GM21447 (cell line): ENCODE measurements around the gene S100A13.
"Not testable (repeated sequence)": the region's sequence is repeated elsewhere in the genome, so short reads cannot be mapped to it uniquely, and the experiment has no call there.

ENCODE experiments used
- ATAC-seq: cut with Tn5 transposase; IDR thresholded peaks from one replicate; pipeline ENCODE4 v1.9.1; 2021; ENCODE audit not compliant: unreplicated experiment

Gene S100A13

DNA sequence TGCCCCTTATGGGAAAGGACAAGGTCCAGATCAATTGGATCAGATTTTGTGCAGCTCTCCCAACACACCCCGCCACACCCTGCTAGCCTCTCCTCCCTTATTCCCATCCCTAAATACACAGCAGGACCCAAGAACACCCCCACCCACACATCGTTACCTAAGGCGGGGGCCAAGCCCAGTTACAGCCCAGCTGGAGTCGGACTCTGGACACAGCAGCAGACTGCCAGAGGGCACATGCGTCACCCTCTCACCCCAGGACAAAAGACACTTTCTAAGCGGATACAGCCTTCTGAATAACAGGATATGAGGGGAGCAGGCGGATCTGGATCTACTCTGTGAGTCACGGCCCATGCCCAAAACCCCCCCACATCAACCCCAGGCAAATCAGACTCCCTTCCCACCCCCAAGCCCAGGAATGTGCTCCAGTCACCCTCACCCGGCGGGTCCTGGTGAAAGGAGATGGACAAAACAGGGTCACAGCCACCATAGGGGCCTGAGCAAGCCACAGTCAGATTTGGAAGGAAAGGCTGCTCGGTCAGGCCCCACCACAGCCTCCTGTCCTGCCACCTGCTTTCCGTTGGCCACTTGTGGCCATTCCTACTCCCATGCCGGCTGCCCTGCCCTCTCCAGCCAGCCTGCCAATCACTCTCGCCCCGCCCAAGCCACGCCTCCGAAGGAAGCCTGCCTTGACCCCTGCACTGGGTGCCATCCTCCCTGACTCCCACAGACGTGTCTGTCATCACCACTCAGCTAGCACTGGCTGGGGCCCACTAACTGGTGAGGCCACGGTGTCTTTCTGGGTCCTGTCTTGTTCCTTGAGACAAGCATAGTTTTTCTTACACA lies 18.3 kb downstream of the S100A13 start:
- ATAC-seq = no peak

GRCh38 chr1:153608089-153608682 lies 19.1 kb downstream of the S100A13 start:
- ATAC-seq = no peak

DNA sequence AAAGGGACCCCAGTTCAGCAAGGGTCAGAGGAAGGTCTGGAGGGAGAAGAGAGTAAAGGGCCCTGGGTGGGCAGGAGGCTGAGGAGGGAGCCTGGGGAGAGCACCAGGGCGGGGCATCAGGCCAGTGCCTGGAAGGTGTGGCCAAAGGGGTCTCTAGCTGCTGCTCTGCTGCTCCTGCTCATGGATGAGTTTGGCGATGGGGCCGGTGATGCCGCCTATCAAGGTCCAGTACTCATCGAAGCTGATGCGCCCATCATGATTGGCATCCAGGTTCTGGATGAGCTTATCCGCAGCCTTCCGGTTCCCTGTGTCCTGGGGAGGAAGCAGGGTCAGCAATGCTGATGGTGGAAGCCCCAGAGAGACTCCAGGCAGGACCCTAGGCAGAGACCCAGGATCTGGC lies 19.9 kb downstream of the S100A13 start:
- no peak for ATAC-seq

DNA sequence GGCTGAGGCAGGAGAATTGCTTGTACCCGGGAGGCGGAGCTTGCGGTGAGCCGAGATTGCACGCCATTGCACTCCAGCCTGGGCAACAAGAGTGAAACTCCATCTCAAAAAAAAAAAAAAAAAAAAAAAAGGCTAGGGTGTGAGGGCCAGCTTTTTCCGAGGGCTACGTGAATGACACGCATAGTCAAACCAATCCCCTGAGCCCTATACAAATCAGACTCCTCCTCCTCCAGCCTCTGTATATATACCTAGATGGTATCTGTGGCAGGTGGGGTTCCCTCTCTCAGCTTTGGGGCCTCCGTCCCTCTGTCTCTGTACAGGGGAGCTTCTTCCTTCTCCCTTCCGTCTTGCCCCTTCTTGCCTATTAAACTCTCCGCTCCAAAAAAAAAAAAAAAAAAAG lies 21.1 kb downstream of the S100A13 start:
- no peak for ATAC-seq

- no peak for ATAC-seq
Observed at GRCh38 chr1:153602749-153603148, 24.6 kb downstream of the S100A13 start.

DNA sequence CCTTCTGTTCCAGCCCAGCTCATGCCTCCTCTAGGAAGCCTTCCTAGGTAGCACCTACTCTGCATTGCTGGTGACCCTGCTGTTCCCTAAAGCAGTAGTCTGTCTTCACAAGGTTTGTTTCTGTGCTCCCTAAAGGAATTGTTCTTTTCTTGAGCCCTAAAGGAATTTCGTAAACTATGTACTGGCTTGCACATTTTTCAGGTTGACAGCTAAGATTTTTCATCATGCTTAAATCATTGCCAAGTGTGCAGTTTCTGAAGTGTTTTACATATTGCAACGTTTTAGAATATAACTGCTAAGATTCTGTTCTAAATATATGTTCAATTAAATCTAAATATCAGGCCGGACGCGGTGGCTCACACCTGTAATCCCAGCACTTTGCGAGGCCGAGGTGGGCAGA lies 27.5 kb downstream of the S100A13 start:
- ATAC-seq = no peak

GRCh38 chr1:153598309-153599172 lies 28.8 kb downstream of the S100A13 start:
- peak; percentile 99 for ATAC-seq

DNA sequence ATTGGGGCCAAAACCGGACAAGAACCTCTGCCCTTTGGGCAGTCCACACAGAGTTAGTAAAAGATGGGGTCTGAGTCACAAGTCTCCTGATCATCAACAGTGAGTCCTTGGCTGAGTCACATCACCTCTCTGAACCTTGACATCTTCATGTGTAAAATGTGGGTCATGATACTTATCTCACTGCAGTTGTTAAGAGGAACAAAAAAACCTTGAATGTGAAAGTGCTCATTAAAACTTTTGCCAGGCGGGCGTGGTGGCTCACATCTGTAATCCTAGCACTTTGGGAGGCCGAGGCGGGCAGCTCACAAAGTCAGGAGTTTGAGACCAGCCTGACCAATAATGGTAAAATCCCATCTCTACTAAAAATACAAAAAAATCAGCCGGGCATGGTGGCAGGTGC lies 30.1 kb downstream of the S100A13 start:
- ATAC-seq = no peak

DNA sequence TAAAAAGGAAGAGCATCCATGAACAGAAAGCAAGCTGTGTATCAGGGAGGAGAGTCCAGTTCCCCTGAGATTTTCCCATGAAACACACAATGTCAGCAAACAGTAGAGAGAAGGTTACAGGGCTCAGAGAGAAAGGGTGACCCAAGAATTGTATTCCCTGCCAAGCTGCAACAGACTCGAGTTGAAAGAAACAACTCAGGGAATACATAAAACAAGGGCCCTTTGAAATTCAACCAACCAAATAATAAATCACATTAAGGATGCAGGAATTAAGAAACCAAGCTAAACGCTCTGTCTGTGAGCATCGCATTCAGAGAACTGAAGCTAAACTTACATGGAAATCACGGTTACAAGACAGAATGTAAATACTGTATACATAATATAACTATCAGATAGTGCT lies 34.6 kb downstream of the S100A13 start:
- ATAC-seq = no peak

DNA sequence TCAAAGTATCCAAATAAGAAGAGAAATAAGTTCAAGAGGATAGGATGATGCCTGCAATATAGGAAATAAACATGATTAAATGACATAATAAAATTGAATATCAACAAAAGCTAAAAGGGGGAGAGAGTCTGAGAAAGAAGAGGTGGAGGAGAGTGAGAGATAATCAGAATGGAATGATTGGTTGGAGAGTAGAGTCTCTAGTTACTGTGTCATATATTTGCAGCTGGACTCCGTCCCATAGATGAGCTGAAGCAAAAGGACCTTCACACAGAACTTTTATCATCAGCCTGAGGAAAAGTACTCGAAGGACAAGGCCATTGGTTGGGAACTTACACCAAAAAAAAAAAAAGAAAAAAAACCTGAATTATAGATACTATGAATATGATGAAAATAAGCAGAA lies 38.8 kb downstream of the S100A13 start:
- ATAC-seq = no peak

- ATAC-seq = not testable (repeated sequence)
Observed at GRCh38 chr1:153588033-153588432, 39.3 kb downstream of the S100A13 start.

GRCh38 chr1:153587314-153587713 lies 40.0 kb downstream of the S100A13 start:
- ATAC-seq = no peak

DNA sequence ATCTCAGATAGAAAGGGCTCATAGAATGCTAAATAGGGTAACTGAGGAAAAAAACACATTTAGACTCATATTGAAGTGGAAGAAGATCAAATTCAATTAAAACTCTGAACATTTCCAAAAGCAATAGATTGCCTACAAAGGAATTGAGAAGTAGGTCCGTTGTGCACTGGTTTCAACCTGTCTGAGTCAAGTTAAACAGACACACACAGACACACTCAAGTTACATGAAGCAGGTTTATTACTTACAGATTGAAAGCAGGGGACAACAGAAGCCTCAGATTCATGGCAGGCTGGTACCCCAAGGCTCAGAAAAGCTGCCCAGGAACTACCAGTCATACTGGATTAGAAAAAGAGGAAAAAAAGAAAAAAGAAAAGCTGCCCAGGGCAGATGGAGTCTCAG lies 41.0 kb downstream of the S100A13 start:
- ATAC-seq = no peak

- no peak for ATAC-seq
Observed at GRCh38 chr1:153585006-153585405, 42.3 kb downstream of the S100A13 start.

DNA sequence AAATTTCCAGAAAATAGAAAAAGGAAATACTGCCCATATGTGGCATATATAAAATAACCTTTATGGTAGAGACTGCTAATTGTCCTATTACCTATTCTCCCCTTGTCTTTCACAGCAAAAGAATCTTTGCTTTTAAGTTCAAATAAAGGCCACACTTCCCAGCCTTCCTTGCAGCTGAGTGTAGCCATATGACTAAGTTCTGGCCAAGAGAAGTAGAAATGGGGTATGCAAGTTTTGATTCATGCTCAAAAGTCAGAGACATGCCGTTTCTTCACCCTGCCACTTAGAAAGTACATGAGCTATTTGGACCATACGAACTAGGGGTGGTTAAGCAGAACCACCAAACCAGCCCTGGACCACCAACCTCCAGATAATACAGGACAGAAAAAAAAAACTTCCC lies 43.3 kb downstream of the S100A13 start:
- ATAC-seq = no peak

DNA sequence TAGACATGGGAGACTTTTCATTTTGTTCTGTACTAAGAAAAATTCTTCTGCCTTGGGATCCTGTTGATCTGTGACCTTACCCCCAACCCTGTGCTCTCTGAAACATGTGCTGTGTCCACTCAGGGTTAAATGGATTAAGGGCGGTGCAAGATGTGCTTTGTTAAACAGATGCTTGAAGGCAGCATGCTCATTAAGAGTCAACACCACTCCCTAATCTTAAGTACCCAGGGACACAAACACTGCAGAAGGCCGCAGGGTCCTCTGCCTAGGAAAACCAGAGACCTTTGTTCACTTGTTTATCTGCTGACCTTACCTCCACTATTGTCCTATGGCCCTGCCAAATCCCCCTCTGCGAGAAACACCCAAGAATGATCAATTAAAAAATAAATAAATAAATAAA lies 43.8 kb downstream of the S100A13 start:
- ATAC-seq = not testable (repeated sequence)

DNA sequence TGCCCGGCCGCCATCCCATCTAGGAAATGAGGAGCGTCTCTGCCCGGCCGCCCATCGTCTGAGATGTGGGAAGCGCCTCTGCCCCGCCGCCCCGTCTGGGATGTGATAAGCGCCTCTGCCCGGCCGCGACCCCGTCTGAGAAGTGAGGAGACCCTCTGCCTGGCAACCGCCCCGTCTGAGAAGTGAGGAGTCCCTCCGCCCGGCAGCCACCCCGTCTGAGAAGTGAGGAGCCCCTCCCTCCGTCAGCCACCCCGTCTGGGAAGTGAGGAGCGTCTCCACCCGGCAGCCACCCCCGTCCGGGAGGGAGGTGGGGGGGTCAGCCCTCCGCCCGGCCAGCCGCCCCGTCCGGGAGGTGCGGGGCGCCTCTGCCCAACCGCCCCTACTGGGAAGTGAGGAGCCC lies 44.5 kb downstream of the S100A13 start:
- not testable (repeated sequence) for ATAC-seq

- ATAC-seq = no peak
Observed at GRCh38 chr1:153578936-153579335, 48.4 kb downstream of the S100A13 start.

- no peak for ATAC-seq
Observed at GRCh38 chr1:153578490-153578889, 48.8 kb downstream of the S100A13 start.

DNA sequence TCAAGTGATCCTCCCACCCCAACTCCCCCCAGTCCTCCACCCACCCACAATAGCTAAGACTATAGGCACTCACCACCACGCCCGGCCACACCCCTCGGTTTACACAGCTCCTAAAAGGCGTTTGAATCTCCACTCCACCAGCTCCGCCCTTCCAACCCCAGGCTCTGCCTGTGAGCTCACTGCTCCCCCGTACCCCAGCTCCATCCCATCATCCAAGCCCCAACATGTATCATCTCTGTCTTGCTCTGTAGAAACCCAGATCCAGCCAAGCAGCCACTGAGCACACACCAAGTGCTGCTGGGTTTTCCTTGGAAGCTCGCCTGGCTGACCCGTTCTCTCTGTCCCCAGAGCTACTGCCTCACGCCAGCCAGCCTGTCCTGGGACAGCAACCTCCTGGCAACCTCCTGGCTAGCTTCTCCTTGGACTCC lies 49.7 kb downstream of the S100A13 start:
- no peak for ATAC-seq

DNA sequence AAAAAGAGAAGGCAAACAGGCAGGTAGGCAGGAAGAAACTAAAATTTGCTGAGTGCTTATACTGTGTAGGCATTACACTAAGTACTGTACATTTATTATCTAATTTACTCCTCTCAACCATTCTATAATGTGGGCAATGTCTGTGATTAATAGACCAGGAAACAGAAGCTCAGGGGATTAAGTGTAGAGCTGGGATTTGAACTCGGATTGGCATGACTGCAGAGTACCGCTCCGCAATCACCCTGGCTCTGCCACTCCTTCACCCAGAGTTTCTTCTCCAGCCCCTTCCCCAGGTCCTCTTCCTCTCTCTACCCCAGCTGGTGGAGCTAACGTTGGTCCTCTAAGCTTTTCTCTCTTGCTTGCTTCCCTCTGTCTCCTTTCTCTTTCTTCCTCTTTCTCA lies 50.2 kb downstream of the S100A13 start:
- no peak for ATAC-seq

- not testable (repeated sequence) for ATAC-seq
Observed at GRCh38 chr1:153575497-153575896, 51.8 kb downstream of the S100A13 start.
